ENCODE results near the gene PPFIBP1. TPM values are rescaled to one million over a fixed set of nuclear protein-coding genes. Genes with fewer than 3 reads are reported as not detected.
"Not testable (repeated sequence)": the region's sequence is repeated elsewhere in the genome, so short reads cannot be mapped to it uniquely, and the experiment has no call there.

Gene PPFIBP1
- total and polyA plus RNA-seq, 9 of the 15 experiments (the other 6 are each of a cell fraction or from before 2014, with no cell fraction given): 0.46 to 3.5 (median 1.8) TPM

DNA sequence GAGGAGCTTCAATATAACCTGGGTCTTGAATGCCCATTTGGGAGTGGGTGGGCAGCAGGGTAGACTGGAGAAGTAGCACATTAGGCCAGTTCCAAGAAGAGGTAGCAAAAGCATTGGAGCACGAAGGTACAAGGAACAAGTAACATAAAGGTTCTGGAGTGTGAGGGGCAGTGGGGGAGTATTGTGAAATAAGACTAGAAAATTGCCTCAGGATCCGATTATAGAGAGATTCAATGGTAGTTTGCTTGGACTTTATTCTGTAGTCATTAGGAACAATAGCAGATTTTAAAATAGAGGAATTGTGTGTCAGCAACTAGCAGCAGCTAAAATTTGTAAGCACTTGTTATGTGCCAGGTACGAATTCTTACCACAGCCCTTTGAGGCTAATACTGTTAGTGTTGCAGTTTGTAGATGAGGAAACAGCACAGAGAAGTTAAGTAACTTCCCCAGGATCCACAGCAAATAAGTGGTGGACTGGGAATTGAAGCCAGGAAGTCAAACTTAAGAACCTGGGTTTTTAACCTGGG lies 61.8 kb downstream of the PPFIBP1 start:
- Histone ChIP-seq H3K27me3 (ENCODE audit: control insufficient read depth in 2 of 2, insufficient read depth in 2 of 2, low read length in 2 of 2) (peaks cover 3 to 8% of the 10 kb centered on the region in 2 experiments; a peak in 3 of 5 replicates), H3K79me2 (ENCODE audit: control insufficient read depth, insufficient read depth, low read length) (no peaks in the 10 kb centered on the region), H3K9ac (ENCODE audit: insufficient read depth in 1 of 2, low read depth in 2 of 2, low read length in 2 of 2) (no peak overlapping the region), H3K9me3 (replicated peaks; ENCODE audit: control insufficient read depth, insufficient read depth, low read depth, low read length) (no peaks in the 10 kb centered on the region), H3K4me3 (no peak overlapping the region), H4K20me1 (replicated peaks; ENCODE audit: control insufficient read depth, insufficient read depth, low read length) (no peaks in the 10 kb centered on the region), H2AFZ (ENCODE audit: low read depth, low read length) (no peak overlapping the region), H3K4me2 (ENCODE audit: insufficient read depth, low read length) (no peak overlapping the region), H3K27ac (ENCODE audit: extremely low read depth, low read depth, low read length) (no peak overlapping the region), H3K36me3 (ENCODE audit: control insufficient read depth, insufficient read depth, low read length) (no peaks in the 10 kb centered on the region), H3K4me1 (replicated peaks in 1 of 2; ENCODE audit: control insufficient read depth in 2 of 2, insufficient read depth in 2 of 2, low read length in 2 of 2) (no peaks in the 10 kb centered on the region; a peak in 1 of 5 replicates), H3K9me1 (ENCODE audit: control insufficient read depth, insufficient read depth, low read length) (no peaks in the 10 kb centered on the region)
- CTCF ChIA-PET (ENCODE audit: low intra/inter-chr PET ratio): no interaction called here
- 0% methylated on average over 3 of the region's 3 CpGs for WGBS (ENCODE audit: insufficient coverage, low coverage, missing lambda C conversion rate)
- no peak for ATAC-seq
- TF ChIP-seq CEBPB (tag; IDR thresholded peaks at IDR 0.05) (peak; percentile 68), L3MBTL2 (IDR thresholded peaks at IDR 0.05) (no peak), CEBPG (CRISPR knock-in tag; IDR thresholded peaks at IDR 0.05) (no peak), CEBPG (tag; conservative IDR thresholded peaks at IDR 0.05 in 1 of 2, IDR thresholded peaks at IDR 0.05 in 1 of 2) (0 out of 4 replicates have a peak, but pooled peaks of 1 of the 2 experiments have one; percentile 12), PCBP2 (IDR thresholded peaks at IDR 0.05; ENCODE audit: low read depth, low read length, poor library complexity, severe bottlenecking) (no peak)
- no peak for DNase-seq (ENCODE audit: extremely low read depth in 1 of 4, low spot score in 3 of 4)
- no peak for FAIRE-seq
- intact Hi-C loops (cut with micrococcal nuclease): no loop called here
- no TSS peak for BruUV-seq (replicated peaks)
- in situ Hi-C loops (cut with MboI): no loop called here
- POLR2A ChIA-PET: no interaction called here

DNA sequence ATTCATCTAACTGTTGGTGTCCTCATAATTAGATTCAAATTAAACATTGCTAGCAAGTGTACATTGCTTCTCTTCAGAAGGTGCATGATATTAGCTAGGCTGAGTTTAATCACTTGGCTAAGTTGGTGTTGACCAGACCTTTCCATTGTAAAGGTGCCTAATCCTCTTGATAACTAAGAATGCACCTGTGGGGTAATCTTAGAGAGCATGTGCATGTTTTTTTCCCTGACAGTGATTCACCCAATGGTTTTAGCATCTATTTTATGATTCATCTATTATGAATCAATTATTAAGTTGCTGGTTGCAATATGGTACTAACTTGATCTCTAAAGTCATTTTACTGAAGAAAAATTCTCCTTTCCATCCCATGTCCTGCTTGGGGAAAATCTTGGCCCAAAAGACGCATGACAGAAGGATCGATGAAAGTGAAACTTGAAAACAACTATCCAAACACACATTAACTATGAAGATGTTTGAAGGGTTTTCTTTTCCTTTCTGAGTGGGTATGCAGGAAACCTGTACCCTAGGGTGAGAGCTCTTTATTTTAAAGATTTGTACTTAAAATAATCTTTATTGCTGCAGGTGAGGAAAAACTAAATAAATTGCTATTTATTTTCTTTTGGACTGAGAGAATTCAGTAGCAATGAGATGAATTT lies 64.2 kb downstream of the PPFIBP1 start:
- H3K9ac ChIP-seq (ENCODE audit: insufficient read depth in 1 of 2, low read depth in 2 of 2, low read length in 2 of 2); H2AFZ ChIP-seq (ENCODE audit: low read depth, low read length); FAIRE-seq: not testable (repeated sequence)

More for the DNA sequence above, 64.2 kb downstream of the PPFIBP1 start:
- WGBS (ENCODE audit: insufficient coverage, low coverage, missing lambda C conversion rate): 0% methylated on average over 2 of the region's 2 CpGs
- H3K9me1 ChIP-seq (ENCODE audit: control insufficient read depth, insufficient read depth, low read length); H4K20me1 ChIP-seq (replicated peaks; ENCODE audit: control insufficient read depth, insufficient read depth, low read length); DNase-seq (ENCODE audit: extremely low read depth in 1 of 4, low spot score in 3 of 4); in situ Hi-C loops (cut with MboI); POLR2A ChIA-PET; H3K4me1 ChIP-seq (replicated peaks in 1 of 2; ENCODE audit: control insufficient read depth in 2 of 2, insufficient read depth in 2 of 2, low read length in 2 of 2); H3K4me2 ChIP-seq (ENCODE audit: insufficient read depth, low read length); H3K27me3 ChIP-seq (ENCODE audit: control insufficient read depth in 2 of 2, insufficient read depth in 2 of 2, low read length in 2 of 2); ATAC-seq; H3K36me3 ChIP-seq (ENCODE audit: control insufficient read depth, insufficient read depth, low read length); intact Hi-C loops (cut with micrococcal nuclease); H3K79me2 ChIP-seq (ENCODE audit: control insufficient read depth, insufficient read depth, low read length); CTCF ChIA-PET (ENCODE audit: low intra/inter-chr PET ratio); H3K9me3 ChIP-seq (replicated peaks; ENCODE audit: control insufficient read depth, insufficient read depth, low read depth, low read length); H3K27ac ChIP-seq (ENCODE audit: extremely low read depth, low read depth, low read length); BruUV-seq (replicated peaks); H3K4me3 ChIP-seq: not testable (repeated sequence)

All from K562 (cell line).